Fibroblast of peridontal ligament (primary cell): ENCODE measurements around the gene ADAMTS1.

ENCODE experiments used
- DNase-seq: peaks from one replicate; pipeline ENCODE4 v3.0.0-alpha.2; 2010; ENCODE audit errors: extremely low read depth

Gene ADAMTS1

GRCh38 chr21:26844258-26845065 lies 747 bp downstream of the ADAMTS1 start:
- peak; percentile 37 for DNase-seq

DNA sequence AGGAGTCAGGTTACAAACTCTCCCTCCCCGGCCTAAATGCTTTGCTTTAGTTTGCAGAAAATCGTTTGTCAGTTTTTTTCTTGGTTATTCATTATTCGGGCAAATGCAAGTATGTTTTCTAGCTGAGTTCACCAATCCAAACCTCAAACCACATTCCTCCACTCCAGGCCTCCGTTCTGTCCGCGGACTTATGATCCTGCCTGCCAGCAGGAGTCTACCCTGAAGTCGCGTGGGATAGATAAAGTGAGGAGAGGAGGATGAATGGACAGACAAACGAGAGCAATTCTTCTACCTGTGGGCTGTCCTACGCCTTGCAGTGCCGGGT lies 1.3 kb downstream of the ADAMTS1 start:
- DNase-seq, result peak; percentile 73

- peak; percentile 98 for DNase-seq
Observed at GRCh38 chr21:26842974-26843932, 2.0 kb downstream of the ADAMTS1 start.

DNA sequence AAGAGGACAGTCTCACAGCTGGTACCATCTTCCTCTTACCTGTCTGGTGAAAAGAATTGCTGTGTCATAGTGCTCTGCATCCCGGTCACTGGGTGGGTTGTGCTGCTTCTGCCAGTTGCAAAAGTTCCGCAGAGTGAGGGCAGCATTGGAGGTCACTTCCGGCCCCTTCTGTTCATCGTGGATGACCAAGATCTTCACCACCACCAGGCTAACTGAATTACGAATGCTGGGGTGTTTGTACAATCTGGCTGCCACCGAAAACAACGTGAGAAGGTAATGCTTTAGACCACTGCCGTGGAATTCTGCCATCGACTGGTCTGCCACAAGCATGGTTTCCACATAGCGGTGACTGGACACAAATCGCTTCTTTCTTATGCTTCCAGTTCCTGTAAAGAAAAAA lies 2.9 kb downstream of the ADAMTS1 start:
- peak; percentile 39 for DNase-seq

- DNase-seq, result peak; percentile 83
Observed at GRCh38 chr21:26840912-26841311, 4.3 kb downstream of the ADAMTS1 start.

GRCh38 chr21:26840201-26840600 lies 5.0 kb downstream of the ADAMTS1 start:
- DNase-seq, result no peak

DNA sequence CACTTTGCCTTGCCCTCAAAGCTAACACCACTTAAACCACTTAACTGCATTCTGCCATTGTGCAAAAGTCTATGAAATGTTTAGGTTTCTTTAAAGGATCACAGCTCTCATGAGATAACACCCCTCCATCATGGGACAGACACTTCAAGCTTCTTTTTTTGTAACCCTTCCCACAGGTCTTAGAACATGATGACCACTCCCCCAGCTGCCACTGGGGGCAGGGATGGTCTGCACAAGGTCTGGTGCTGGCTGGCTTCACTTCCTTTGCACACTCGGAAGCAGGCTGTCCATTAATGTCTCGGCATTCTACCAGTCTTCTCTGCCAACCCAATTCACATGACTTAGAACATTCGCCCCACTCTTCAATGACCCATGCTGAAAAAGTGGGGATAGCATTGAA lies 7.7 kb downstream of the ADAMTS1 start:
- no peak for DNase-seq

DNA sequence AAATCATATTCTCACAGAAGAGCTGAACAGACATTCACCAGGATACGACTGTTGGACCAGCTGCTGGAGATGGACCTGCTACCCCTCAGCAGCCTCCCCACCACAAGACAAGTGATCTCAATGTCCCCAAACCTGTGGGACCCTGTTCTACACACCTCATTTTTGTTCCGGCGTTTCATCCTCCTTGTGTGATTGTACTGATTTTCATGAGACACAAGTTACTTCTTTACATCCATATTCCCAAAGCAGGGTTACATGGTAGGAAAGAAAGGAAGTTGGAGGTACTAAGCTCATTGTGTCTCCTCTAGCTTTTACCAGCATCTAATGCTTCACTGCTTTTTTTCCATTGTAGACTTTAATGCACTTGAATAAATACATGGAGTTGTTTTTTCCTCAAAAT lies 8.7 kb downstream of the ADAMTS1 start:
- DNase-seq, result no peak

GRCh38 chr21:26835714-26836265 lies 9.4 kb downstream of the ADAMTS1 start:
- no peak for DNase-seq

- peak; percentile 87 for DNase-seq
Observed at GRCh38 chr21:26835027-26835713, 10.0 kb downstream of the ADAMTS1 start.

GRCh38 chr21:26834181-26834905 lies 10.9 kb downstream of the ADAMTS1 start:
- DNase-seq, result peak; percentile 54

DNA sequence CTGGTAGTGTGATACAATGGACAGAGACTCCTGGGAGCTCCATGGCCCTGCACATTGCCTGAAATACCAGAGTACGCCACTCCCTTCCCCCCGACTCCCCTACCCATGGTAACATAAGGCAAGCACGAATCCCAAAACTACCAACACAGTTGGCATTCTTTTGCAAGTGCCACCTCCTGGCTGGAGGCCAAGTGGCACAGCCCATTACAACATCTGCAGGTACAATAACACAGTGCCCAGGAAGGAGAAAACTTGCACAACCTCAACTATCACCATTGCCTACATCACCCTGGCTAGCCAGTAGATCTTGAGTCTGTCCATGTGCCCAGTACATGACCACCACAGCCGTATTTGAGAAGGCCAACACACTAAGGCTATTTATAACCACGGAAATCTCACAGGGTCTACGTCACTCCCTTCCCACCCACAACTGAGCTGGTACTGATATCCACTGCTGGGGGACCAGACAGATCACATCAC lies 11.7 kb downstream of the ADAMTS1 start:
- DNase-seq, result no peak

GRCh38 chr21:26833011-26833410 lies 12.2 kb downstream of the ADAMTS1 start:
- DNase-seq, result no peak

- no peak for DNase-seq
Observed at GRCh38 chr21:26832546-26832945, 12.7 kb downstream of the ADAMTS1 start.

DNA sequence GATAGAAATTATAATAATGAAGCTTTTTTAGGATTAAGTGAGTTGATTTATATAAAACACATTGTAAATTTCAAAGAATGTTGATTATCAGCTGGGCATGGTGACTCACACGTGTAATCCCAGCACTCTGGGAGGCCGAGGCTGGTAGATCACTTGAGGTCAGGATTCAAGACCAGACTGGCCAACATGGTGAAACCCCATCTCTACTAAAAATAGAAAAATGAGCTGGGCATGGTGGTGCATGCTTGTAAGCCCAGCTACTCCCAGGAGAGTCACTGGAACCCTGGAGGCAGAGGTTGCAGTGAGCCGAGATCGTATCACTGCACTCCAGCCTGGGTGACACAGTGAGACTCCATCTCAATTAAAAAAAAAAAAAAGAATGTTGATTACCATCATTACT lies 18.4 kb downstream of the ADAMTS1 start:
- DNase-seq, result no peak

GRCh38 chr21:26820509-26820908 lies 24.7 kb downstream of the ADAMTS1 start:
- DNase-seq, result no peak

- no peak for DNase-seq
Observed at GRCh38 chr21:26819740-26820324, 25.4 kb downstream of the ADAMTS1 start.

- no peak for DNase-seq
Observed at GRCh38 chr21:26818906-26819305, 26.3 kb downstream of the ADAMTS1 start.

DNA sequence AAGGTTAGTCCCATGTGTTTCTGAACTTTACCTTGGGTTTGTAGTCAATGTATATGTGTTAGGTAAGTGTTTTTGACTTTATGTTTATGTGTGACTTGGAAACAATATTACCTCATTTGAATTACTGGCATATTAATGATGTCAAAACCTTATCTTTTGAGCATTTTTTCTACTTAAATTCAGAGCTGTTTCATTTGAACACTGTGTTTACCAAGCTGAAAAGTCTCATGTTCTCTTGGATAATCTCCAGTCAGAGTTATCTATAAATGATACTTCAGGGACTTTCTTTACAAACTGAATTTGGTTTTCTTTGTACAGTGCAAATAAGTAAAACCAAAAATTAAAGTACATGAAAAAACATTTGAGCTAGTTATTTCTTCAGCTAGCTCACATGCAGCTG lies 30.0 kb downstream of the ADAMTS1 start:
- DNase-seq, result no peak

DNA sequence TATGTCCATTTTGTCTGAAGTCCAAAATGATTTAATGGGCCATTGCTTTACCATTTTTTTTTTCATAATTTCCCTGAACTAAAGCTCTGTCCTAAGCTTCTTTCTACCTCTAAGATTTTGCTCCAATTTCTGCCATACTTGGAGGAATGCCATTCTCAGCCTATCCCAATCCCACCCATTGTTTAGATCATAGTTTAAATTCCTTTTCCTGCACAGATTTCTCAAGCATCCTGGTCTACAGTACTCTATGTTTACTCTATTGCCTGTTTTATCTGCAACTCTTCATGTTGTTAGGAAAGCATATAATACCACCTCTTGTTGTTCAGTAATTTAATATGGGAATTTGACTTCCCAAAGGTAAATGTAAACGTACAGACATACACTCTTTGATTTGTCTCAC lies 30.8 kb downstream of the ADAMTS1 start:
- no peak for DNase-seq
